T-helper 2 cell treated with Interferon-gamma antibody and Interleukin-4, amounts not matched to agents 5 μg/mL and 100 μg/mL, for 36 hours (primary cell): ENCODE results near the gene CFL1.

Experiments
- DNase-seq: peaks from one replicate; pipeline ENCODE4 v3.0.0; 2021; ENCODE audit warnings: low spot score
- H3K27ac Mint-ChIP-seq: one replicate; pipeline ENCODE4 v1.8.0; 2021; ENCODE audit warnings: mild to moderate bottlenecking, mixed read lengths
- H3K27me3 Mint-ChIP-seq: one replicate; pipeline ENCODE4 v1.8.0; 2021; ENCODE audit warnings: low read depth, mixed read lengths
- H3K36me3 Mint-ChIP-seq: one replicate; pipeline ENCODE4 v1.8.0; 2021; ENCODE audit warnings: low read depth, mixed read lengths
- H3K4me1 Mint-ChIP-seq: one replicate; pipeline ENCODE4 v1.8.0; 2021; ENCODE audit warnings: low read depth, mixed read lengths
- H3K4me3 Mint-ChIP-seq: one replicate; pipeline ENCODE4 v1.8.0; 2022; ENCODE audit warnings: mild to moderate bottlenecking, moderate library complexity, mixed read lengths
- H3K9me3 Mint-ChIP-seq: one replicate; pipeline ENCODE4 v1.8.0; 2021; ENCODE audit warnings: mixed read lengths

CFL1 gene

DNA sequence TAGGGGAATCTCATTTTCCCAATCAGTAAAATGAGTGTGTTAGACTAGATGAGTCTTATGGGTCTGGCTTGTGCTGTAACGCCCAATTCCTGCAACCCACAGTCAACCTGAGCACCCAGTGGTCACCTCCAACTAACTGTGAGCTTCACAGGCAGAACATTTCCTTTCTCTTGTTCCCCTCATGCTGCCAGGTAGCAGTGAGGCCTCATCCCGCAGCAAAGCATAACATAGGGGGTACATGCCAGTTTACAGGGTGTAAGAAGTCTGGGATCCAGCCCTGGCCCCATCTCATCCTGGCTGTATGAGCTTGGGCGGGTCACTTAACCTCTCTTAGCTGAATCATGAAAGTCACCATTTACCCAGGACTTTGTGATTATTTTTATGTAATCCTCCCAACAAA is 10.9 kb upstream of the CFL1 start:
- H3K36me3 Mint-ChIP-seq = peaks cover 24% of the 10 kb centered on the region
- H3K9me3 Mint-ChIP-seq = no peaks in the 10 kb centered on the region

DNA sequence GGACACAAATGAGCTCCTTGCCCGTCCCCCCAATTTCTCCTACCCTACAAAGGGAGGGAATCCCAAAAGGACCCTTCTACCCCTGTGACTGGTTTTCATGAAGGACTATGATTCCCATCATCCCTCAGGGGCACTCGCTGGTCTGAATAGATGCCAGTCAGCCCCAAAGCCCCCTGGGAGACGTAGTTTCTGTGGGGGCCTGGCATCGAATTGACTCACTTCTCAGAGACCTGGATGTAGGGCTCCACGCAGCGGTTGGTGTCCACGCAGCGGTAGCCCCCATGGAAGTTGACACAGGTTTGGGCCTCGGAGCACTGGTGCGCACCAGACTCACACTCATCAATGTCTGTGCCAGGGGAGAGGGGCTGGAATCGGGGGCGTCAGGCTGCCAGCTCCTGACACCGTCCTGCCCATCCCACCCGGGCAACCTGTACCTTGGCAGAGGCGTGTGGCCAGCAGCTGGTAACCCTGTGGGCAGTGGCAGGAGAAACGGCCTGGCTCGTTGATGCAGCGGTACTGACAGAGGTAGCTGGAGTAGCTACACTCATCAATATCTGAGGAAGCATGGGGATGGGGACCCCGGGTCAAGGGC is 10.2 kb upstream of the CFL1 start:
- Mint-ChIP-seq H3K4me1 (peaks cover 18% of the 10 kb centered on the region), H3K9me3 (no peaks in the 10 kb centered on the region), H3K27ac (no peak overlapping the region), H3K36me3 (peaks cover 28% of the 10 kb centered on the region), H3K27me3 (peaks cover 3% of the 10 kb centered on the region), H3K4me3 (no peak overlapping the region)
- no peak for DNase-seq

More for the DNA sequence above, 10.9 kb upstream of the CFL1 start:
- peaks cover 3% of the 10 kb centered on the region for H3K27me3 Mint-ChIP-seq
- peaks cover 21% of the 10 kb centered on the region for H3K4me1 Mint-ChIP-seq
- no peak overlapping the region for H3K4me3 Mint-ChIP-seq
- DNase-seq = no peak
- no peak overlapping the region for H3K27ac Mint-ChIP-seq

DNA sequence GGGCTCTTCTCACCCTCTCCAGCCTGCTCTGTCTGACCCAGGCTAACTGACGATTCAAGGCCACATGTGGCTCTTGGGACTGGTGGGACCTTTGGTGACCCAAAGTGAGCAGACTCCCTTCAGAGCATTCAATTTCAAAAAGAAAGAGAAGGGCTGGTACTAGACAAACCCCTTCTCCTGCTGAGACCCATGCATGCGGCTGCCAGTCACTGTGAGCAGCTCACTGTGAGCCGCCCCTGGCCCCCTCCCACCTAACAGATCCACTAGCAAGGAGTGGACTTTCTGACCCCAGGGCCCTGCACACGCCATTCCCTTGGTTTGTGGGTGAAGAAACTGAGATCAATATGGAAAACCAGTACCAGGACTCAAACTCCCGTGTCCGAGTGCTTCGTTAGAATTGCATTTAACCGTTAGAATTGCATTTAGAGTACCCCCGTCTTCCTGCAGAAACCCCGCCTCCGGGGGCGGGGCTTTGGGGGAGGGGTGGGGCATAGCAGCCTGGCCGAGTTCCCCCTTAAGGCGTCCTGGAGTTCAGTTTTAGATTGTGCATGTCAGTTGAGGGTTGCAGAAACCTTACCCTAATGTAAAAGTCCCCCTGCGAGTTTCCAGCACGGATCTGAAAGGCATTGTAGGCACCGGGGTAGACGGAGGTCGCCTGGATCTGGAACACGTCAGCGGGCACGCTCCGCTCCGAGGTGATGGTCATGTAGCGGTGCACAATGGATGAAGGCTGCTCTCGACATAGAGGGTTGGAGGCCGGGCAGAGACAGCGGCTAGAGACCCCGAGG is 9.5 kb upstream of the CFL1 start:
- peaks cover 35% of the 10 kb centered on the region for H3K36me3 Mint-ChIP-seq
- H3K4me1 Mint-ChIP-seq = peaks cover 21% of the 10 kb centered on the region
- no peak overlapping the region for H3K27ac Mint-ChIP-seq
- DNase-seq = no peak
- H3K9me3 Mint-ChIP-seq = no peaks in the 10 kb centered on the region
- H3K27me3 Mint-ChIP-seq = no peaks in the 10 kb centered on the region
- no peak overlapping the region for H3K4me3 Mint-ChIP-seq

DNA sequence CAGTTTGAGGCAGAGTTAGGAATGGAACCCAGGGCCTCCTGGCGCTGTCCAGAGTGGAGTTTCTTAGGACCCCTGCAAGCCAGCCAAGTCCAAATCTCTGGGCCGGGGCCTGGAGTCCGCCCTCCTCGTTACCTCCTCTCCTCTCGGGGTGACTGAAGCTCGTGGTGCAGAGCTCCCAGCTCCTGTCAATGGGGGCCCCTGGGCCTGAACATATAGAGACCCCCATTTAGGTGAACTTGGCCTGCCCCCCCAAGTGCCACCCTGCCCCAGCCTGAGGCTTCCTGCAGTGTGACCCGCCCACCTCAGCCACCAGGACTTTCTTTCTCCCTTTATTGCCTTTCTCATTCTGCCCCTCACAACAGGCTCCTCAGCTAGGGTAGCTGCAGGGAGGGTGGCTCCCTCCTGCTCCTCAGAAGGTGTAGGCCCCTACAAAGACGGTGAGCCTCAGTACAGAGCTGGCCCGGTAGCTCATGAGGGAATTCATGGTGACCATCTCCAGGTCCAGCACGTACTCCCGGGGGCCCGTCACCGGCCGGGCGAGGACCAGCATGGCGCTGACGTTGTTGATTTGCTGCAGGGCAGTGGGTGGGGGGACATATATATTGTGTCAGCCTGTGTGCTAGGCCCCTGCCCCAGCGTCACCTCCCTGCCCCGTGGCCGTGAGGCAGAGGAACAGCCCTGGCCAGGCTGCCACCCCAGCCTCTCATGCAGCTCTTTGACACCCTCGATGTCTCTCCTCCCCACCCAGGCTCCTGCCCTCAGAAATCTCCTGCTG is 8.7 kb upstream of the CFL1 start:
- Mint-ChIP-seq H3K27ac (no peak overlapping the region), H3K4me3 (no peak overlapping the region), H3K27me3 (no peaks in the 10 kb centered on the region), H3K9me3 (no peaks in the 10 kb centered on the region), H3K4me1 (peaks cover 25% of the 10 kb centered on the region), H3K36me3 (peaks cover 40% of the 10 kb centered on the region)
- no peak for DNase-seq

DNA sequence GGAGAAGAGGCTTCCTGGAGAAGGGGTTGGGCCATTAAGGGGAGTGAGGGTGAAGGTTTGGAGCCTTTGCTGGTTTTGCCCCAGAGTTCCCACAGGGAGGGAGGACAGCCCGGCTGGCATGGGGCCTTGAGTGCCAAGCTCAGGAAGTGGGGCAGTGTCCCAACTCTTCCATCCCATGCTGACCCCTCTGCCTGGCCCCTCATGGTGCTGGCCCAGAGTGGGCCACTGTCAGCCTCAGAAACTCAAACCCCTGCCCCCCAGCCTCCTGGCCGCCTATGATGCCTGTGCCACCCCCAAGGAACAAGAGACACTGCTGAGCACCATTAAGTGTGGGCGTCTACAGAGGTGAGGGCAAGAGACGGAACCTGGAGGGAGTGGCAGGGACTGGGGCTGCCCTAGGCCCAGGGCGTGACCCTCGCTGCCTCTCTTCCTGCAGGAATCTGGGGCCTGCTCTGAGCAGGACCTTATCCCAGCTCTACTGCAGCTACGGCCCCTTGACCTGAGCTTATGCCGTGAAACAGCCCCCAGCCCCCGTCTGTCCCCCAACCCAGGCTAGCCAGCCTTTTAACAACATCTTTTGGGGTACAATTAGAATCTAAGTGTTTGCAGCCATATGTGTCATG is 7.7 kb upstream of the CFL1 start:
- DNase-seq = no peak
- Mint-ChIP-seq H3K4me1 (peaks cover 22% of the 10 kb centered on the region), H3K27me3 (no peaks in the 10 kb centered on the region), H3K36me3 (peaks cover 47% of the 10 kb centered on the region), H3K9me3 (no peaks in the 10 kb centered on the region), H3K4me3 (no peak overlapping the region), H3K27ac (no peak overlapping the region)

DNA sequence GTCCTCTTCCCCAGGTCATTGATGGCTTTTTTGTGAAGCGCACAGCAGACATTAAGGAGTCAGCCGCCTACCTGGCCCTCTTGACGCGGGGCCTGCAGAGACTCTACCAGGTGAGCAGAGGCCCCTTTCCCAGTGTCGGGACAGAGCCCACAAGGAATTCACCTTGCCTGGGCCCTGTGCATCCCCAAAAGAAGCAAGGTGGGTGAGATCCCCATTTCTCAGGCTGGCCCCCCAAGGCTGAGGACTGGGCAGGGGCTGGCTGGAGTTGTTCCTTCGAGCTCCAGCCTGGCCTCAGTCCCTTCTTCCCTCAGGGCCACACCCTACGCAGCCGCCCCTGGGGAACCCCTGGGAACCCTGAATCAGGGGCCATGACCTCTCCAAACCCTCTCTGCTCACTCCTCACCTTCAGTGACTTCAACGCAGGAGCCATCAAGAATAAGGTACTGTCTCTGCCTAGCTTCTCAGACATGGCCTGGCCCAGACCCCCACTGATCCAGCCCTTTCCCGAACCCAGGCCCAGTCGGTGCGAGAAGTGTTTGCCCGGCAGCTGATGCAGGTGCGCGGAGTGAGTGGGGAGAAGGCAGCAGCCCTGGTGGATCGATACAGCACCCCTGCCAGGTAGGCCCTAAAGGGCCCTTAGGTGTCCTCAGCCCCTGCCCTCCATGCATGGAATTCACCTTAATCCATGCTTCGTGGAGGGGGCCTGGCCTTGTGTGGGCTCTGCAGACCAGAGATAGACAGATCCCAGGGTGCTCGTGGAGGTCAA is 6.9 kb upstream of the CFL1 start:
- no peaks in the 10 kb centered on the region for H3K27me3 Mint-ChIP-seq
- peaks cover 48% of the 10 kb centered on the region for H3K36me3 Mint-ChIP-seq
- H3K27ac Mint-ChIP-seq = peak overlapping the region; percentile 36
- no peak for DNase-seq
- no peak overlapping the region for H3K4me3 Mint-ChIP-seq
- H3K9me3 Mint-ChIP-seq = no peaks in the 10 kb centered on the region
- peaks cover 18% of the 10 kb centered on the region for H3K4me1 Mint-ChIP-seq

DNA sequence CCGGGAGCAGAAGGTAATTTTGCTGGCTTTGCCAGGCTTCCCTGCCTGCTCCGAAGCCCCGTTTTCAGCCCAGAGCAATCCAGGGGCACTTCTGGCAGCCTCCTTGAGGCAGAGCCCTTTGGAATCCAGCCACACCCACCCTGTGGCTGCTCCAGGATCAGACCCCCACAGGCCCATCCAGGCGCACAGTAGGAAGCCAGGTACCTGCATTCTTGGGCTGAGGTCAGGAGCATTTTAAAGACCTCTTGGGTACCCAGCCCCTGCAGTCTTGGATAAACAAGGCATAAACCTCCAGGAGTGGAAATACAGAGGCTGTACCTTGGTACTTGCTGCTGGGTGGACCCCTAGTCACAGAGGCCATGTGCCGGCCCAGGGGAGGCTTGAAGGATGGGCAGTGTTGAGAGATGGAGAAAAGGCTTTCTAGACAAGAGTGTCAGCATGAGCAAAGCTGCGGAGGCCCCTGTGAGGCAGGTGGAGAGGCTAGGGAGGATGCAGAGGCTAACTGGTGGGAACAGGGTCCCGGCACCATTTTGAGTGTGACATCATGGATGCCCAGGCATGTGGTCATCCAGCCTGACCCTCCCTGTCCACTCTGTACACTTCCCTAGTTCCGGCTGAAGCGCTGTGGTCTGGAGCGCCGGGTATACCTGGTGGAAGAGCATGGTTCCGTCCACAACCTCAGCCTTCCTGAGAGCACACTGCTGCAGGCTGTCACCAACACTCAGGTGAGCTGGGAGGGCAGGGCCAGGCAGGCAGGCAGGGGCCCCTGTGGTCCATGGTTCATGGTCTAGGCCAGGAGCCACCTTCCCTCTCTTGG is 6.1 kb upstream of the CFL1 start:
- no peaks in the 10 kb centered on the region for H3K27me3 Mint-ChIP-seq
- peaks cover 21% of the 10 kb centered on the region for H3K4me1 Mint-ChIP-seq
- no peak overlapping the region for H3K4me3 Mint-ChIP-seq
- DNase-seq = no peak
- peaks cover 48% of the 10 kb centered on the region for H3K36me3 Mint-ChIP-seq
- no peaks in the 10 kb centered on the region for H3K9me3 Mint-ChIP-seq
- peak overlapping the region; percentile 36 for H3K27ac Mint-ChIP-seq

DNA sequence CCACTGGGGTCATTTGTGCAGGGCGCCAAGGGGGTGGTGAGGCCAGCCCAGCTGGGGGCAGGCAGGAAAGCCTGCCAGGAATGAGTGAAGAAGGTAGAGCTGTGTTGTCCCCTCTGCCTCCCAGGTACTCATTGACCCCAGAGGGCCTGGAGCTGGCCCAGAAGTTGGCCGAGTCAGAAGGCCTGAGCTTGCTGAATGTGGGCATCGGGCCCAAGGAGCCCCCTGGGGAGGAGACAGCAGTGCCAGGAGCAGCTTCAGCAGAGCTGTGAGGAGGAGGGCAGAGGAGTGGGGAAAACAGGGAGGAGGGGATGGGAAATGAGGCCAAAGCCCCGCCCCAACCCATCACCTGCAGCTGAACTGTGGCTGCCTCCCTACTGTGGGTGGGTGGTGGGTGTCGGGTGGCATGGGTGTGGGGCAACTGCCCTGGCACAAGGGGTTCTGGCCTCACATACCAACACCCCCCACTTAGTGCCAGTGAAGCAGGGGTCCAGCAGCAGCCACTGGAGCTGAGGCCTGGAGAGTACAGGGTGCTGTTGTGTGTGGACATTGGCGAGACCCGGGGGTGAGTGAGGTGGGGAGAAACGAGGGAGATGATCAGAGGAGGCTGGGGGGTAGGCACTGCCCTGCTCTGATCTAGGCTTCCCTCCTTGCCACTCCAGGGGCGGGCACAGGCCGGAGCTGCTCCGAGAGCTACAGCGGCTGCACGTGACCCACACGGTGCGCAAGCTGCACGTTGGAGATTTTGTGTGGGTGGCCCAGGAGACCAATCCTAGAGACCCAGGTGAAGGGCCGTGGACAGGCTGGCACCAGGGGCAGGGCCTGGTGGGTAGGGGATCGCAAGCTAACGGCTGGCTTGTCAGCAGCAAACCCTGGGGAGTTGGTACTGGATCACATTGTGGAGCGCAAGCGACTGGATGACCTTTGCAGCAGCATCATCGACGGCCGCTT is 5.2 kb upstream of the CFL1 start:
- Mint-ChIP-seq H3K9me3 (no peaks in the 10 kb centered on the region), H3K4me1 (peaks cover 27% of the 10 kb centered on the region), H3K27me3 (no peaks in the 10 kb centered on the region), H3K4me3 (peak overlapping the region; percentile 44), H3K36me3 (peaks cover 48% of the 10 kb centered on the region), H3K27ac (peak overlapping the region; percentile 13)
- no peak for DNase-seq

DNA sequence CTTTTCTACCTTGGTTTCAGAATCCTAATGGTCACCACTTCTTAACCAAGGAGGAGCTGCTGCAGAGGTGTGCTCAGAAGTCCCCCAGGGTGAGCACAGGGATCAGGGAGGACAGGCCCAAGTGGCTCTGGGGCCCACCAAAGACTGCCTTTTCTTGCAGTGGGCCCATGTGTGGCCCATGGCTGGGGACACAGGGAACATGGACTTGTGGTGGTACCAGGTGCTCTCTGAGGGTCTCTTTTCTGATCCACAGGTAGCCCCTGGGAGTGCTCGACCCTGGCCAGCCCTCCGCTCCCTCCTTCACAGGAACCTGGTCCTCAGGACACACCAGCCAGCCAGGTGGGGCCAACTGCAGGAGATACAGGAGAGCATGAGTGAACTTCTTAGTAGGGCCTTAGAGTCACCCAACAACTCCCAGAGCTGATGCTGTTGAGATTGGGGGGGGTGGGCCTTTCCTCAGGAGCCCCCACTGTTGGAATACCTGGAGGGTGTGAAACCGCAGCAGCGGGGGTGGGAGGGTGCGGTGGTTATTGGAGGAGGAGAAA is 4.3 kb upstream of the CFL1 start:
- H3K4me3 Mint-ChIP-seq = peak overlapping the region; percentile 44
- H3K4me1 Mint-ChIP-seq = peaks cover 28% of the 10 kb centered on the region

DNA sequence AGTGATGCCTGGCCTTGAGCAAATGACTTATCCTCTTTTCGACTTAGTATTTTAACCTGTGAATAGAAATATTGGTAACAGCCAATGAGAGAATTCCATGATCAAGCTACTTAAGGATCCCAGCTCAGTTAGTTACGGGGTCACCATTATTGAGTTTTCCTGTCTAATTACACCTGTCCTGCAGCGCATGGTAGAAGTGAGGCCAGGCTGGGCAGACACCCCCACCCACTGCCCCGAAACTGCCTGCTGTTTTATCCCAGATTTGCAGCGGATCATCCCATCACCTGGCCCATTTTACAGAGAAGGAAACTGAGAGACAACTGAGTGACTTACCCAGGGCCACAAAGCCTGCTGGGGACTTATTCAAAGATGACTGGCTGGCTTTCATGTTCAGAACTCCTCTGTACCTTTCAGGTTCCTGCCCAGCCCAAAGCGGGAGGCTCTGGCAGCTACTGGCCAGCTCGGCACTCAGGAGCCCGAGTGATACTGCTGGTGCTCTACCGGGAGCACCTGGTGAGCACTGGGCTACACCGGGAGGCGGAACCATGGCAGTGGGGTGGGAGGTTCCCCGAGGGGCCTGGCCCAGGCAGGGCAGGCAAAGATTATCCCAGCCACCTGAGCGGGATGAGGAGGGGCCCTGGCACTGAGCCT is 3.7 kb upstream of the CFL1 start:
- H3K4me1 Mint-ChIP-seq = peaks cover 30% of the 10 kb centered on the region
- H3K36me3 Mint-ChIP-seq = peaks cover 45% of the 10 kb centered on the region
- H3K9me3 Mint-ChIP-seq = no peaks in the 10 kb centered on the region

More for the DNA sequence above, 4.3 kb upstream of the CFL1 start:
- no peaks in the 10 kb centered on the region for H3K27me3 Mint-ChIP-seq
- DNase-seq = no peak
- H3K36me3 Mint-ChIP-seq = peaks cover 48% of the 10 kb centered on the region
- H3K27ac Mint-ChIP-seq = peak overlapping the region; percentile 13
- no peaks in the 10 kb centered on the region for H3K9me3 Mint-ChIP-seq

DNA sequence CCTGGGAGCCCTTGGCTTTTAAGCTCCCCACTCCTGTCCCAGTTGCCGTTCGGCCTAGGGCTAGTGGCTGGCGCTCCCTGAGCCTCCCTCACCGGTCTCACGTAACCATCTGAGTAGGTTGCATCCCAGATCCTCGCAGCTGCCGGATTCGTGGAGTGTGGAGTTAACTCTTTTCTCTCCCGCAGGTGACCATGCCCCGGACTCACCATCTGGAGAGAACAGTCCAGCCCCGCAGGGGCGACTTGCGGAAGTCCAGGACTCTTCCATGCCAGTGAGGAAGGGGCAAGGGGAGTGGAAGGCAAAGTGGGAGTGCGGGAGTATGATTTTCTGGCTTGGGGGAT is 3.2 kb upstream of the CFL1 start:
- Mint-ChIP-seq H3K27me3 (no peaks in the 10 kb centered on the region), H3K4me1 (peaks cover 36% of the 10 kb centered on the region), H3K27ac (peak overlapping the region; percentile 93), H3K4me3 (peak overlapping the region; percentile 91), H3K9me3 (no peaks in the 10 kb centered on the region), H3K36me3 (peaks cover 49% of the 10 kb centered on the region)
- no peak for DNase-seq

More for the DNA sequence above, 3.7 kb upstream of the CFL1 start:
- no peaks in the 10 kb centered on the region for H3K27me3 Mint-ChIP-seq
- H3K27ac Mint-ChIP-seq = peak overlapping the region; percentile 93
- H3K4me3 Mint-ChIP-seq = peak overlapping the region; percentile 91
- DNase-seq = no peak
